Breast epithelium (tissue), 4 donors: ENCODE measurements around the gene IKZF2. TPM values are rescaled to one million over a fixed set of nuclear protein-coding genes. Genes with fewer than 3 reads are reported as not detected.

Experiments
- DNase-seq, 2 donors: peaks; one replicate each; pipeline ENCODE4 v3.0.0-alpha.2; 2019; ENCODE audit warnings: low spot score in 2 of 2
- H3K27ac ChIP-seq, 2 donors: fragments of 200-600 bp; sonication (generic) in 1 of 2; one replicate each; pipeline ENCODE4 v1.5.1; 2016 to 2019; ENCODE audit warnings: mild to moderate bottlenecking in 1 of 2
- H3K27me3 ChIP-seq, 2 donors: fragments of 200-600 bp; sonication (generic) in 1 of 2; one replicate each; pipeline versions ENCODE4 v1.5.1 to v1.6.0; 2017 to 2019; ENCODE audit warnings: control low read depth in 1 of 2, mild to moderate bottlenecking in 1 of 2
- H3K36me3 ChIP-seq: fragments of 200-600 bp; one replicate; pipeline ENCODE4 v1.5.1; 2019
- H3K4me1 ChIP-seq, 2 donors: fragments of 200-600 bp; sonication (generic); one replicate each; pipeline ENCODE4 v1.5.1; 2016 to 2019; ENCODE audit warnings: control low read depth in 1 of 2
- H3K4me3 ChIP-seq, 3 donors: fragments of 200-600 bp; sonication (generic); 1 replicate in 2 of 3; 2 replicates in 1 of 3; pipeline ENCODE4 v1.5.1; 2016 to 2019; ENCODE audit warnings: mild to moderate bottlenecking in 3 of 3, moderate library complexity in 2 of 3
- H3K9me3 ChIP-seq, 2 donors: fragments of 200-600 bp; sonication (generic) in 1 of 2; one replicate each; pipeline ENCODE4 v1.5.1; 2016 to 2019; ENCODE audit warnings: control low read depth in 1 of 2
- POLR2A ChIP-seq: fragments of 450-650 bp; IDR thresholded peaks from one replicate; pipeline ENCODE4 v1.6.1; 2016; ENCODE audit warnings: antibody characterized with exemption, mild to moderate bottlenecking, moderate library complexity
- POLR2AphosphoS5 ChIP-seq, 3 donors: sonication (generic); formaldehyde crosslinking; IDR thresholded peaks; one replicate each; pipeline ENCODE4 v1.6.1; 2017; ENCODE audit warnings: antibody characterized with exemption in 3 of 3
- intact Hi-C: fragments of 100-400 bp; cut with DNase I; formaldehyde crosslinking; loops from one replicate; pipeline ENCODE4 v1.15.1; 2023; ENCODE audit warnings: low total_unique reads
- total RNA-seq, 3 donors: library from RNA; depleted of rRNA; stranded (reverse); fragments of >200 nt; gene quantifications; one replicate each; pipeline ENCODE4 v1.1.0, GENCODE V29; 2016
- TF ChIP-seq, protein P1 (sequence below), 3 donors: fragments of 450-650 bp; IDR thresholded peaks; one replicate each; pipeline ENCODE4 v1.5.1; 2016 to 2017; ENCODE audit warnings: antibody characterized with exemption in 3 of 3, mild to moderate bottlenecking in 3 of 3, moderate library complexity in 3 of 3

IKZF2 gene
- total RNA-seq, 3 donors from 2014 or later: 8.0 to 34.4 (median 22.0) TPM

DNA sequence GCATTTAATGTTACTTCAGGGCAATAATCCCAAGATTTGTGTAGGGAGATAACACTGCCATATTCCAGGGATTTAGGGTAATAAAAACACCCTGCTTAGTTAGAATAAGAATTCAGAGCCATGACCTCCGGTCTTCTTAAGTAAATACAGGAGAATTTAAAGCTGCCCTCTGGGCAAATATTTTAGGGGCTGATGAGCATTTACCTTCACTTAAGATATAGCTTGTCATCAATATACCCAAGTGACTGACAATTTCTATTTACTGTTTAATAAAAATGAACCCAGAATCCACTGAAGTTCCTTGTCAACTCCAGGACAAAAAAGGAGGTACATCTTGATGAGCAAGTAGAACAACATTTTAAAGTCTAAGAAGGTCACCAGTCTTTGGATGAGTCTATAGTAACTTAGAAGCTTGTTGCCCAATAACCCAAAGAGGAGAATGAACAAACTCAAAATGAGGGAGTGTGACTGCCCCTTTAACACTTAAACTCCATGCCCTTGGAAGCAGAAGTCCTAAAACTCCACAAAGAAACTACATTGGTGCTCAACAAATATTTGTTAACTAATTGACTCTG lies 24.3 kb upstream of the IKZF2 start:
- Histone ChIP-seq H3K27ac (no peak overlapping the region), H3K4me1 (no peaks in the 10 kb centered on the region), H3K36me3 (no peaks in the 10 kb centered on the region), H3K4me3 (no peak overlapping the region), H3K27me3 (no peaks in the 10 kb centered on the region), H3K9me3 (no peaks in the 10 kb centered on the region)
- no peak for DNase-seq
- TF ChIP-seq POLR2A: no peak
- TF ChIP-seq, protein P1, sequence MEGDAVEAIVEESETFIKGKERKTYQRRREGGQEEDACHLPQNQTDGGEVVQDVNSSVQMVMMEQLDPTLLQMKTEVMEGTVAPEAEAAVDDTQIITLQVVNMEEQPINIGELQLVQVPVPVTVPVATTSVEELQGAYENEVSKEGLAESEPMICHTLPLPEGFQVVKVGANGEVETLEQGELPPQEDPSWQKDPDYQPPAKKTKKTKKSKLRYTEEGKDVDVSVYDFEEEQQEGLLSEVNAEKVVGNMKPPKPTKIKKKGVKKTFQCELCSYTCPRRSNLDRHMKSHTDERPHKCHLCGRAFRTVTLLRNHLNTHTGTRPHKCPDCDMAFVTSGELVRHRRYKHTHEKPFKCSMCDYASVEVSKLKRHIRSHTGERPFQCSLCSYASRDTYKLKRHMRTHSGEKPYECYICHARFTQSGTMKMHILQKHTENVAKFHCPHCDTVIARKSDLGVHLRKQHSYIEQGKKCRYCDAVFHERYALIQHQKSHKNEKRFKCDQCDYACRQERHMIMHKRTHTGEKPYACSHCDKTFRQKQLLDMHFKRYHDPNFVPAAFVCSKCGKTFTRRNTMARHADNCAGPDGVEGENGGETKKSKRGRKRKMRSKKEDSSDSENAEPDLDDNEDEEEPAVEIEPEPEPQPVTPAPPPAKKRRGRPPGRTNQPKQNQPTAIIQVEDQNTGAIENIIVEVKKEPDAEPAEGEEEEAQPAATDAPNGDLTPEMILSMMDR (IDR thresholded peaks at IDR 0.05): no peak
- no peak for TF ChIP-seq POLR2AphosphoS5 (IDR thresholded peaks at IDR 0.05)
- intact Hi-C loops: no loop called here

DNA sequence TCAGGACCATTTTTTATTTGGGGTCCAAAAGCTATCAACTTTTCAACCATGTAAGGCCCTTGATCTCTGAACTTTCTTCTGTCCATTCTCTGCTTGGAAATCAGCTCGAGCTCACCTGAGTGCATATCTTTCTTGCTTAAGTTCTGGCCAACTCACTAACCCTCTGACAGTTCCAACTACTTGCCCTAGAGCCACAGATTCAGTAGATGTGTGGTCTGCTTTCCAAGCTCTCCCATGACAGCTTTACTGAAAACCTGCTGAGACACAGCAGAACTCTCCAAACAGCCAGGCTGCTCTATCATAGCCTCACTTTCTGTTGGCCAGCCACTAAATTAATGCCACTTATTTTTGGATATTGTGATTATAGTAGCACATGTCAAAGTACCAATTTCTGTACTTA lies 21.2 kb upstream of the IKZF2 start:
- H3K27ac ChIP-seq: no peak overlapping the region
- intact Hi-C loops: no loop called here
- no peak for DNase-seq
- H3K27me3 ChIP-seq: no peaks in the 10 kb centered on the region
- H3K4me1 ChIP-seq: no peaks in the 10 kb centered on the region
- H3K9me3 ChIP-seq: no peaks in the 10 kb centered on the region
- no peak overlapping the region for H3K4me3 ChIP-seq
- no peak for TF ChIP-seq POLR2AphosphoS5 (IDR thresholded peaks at IDR 0.05)
- TF ChIP-seq, protein P1 (IDR thresholded peaks at IDR 0.05): no peak
- no peak for TF ChIP-seq POLR2A
- H3K36me3 ChIP-seq: no peaks in the 10 kb centered on the region

DNA sequence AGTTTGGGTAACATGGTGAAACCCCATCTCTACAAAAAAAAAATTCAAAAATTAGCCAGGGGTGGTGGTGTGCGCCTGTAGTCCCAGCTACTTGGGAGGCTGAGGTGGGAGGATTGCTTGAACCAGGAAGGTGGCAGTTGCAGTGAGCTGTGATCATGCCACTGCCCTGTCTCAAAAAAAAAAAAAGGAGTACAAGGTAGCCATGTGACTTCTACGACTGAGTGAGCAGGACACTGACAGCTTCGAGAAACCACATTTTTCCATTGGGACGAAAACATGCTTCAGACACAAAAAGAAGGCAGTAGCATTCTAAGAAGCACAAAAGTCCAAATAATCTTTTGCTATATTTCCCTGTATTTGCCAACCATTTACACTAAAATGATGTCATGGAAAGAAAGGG lies 19.7 kb upstream of the IKZF2 start:
- Histone ChIP-seq H3K36me3 (no peaks in the 10 kb centered on the region), H3K4me3 (no peak overlapping the region), H3K27ac (no peak overlapping the region), H3K27me3 (no peaks in the 10 kb centered on the region), H3K9me3 (no peaks in the 10 kb centered on the region), H3K4me1 (no peaks in the 10 kb centered on the region)
- DNase-seq: no peak
- intact Hi-C loops: no loop called here
- TF ChIP-seq POLR2AphosphoS5 (IDR thresholded peaks at IDR 0.05): no peak
- TF ChIP-seq, protein P1 (IDR thresholded peaks at IDR 0.05): no peak
- no peak for TF ChIP-seq POLR2A

DNA sequence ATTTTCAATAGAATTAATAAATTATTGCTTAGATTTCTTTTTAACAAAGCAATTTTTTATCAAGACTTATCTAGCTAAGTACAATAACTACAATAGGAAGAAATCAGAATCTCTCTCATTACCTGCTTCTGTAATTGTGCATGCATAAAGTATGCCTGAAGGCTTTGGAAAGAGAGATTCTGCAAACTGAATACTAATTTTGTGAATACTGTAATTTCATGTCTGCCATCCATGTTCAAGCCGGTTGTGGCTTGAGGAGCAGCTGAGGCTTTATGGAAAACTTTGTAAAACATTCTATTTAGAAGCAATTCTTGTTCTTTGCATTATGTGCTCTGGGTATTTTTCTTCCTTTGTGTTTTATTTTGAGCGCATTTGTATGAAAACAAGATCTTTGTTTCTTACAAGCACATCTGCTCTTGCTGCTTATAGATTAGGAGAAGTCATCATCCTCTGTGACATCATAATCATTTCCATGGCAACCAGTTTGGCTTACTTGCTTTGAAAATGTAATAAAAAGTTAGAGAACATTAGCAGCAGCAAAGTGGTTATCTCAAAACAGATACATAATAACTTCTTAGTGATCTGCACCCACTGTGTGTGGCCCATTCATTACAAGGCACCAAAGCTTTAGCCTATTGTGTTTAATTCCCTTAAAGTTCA lies 16.0 kb upstream of the IKZF2 start:
- H3K36me3 ChIP-seq: no peaks in the 10 kb centered on the region
- no peak overlapping the region for H3K27ac ChIP-seq
- H3K4me1 ChIP-seq: no peaks in the 10 kb centered on the region
- no peaks in the 10 kb centered on the region for H3K27me3 ChIP-seq
- H3K4me3 ChIP-seq: no peak overlapping the region
- intact Hi-C loops: no loop called here
- TF ChIP-seq POLR2AphosphoS5 (IDR thresholded peaks at IDR 0.05): no peak
- H3K9me3 ChIP-seq: no peaks in the 10 kb centered on the region
- DNase-seq: no peak

DNA sequence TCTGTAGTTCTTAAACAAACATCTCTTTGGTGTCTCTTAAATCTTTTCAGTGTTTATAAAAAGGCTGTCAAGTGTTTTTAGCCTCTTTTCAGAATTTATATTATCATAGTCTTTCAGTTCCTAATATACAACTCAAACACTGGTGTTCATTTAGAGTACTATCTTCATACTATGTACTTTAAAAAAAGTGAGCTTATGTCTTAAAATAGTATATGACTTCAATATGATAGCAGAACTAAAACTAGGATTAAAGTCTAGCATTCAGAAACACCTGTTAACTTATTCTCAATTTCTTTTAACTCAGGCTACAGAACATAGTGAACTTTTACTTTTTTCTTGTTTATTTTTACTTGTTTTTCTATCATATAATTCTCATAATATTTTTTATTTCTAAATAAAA lies 14.7 kb upstream of the IKZF2 start:
- no peak for TF ChIP-seq POLR2A
- TF ChIP-seq POLR2AphosphoS5 (IDR thresholded peaks at IDR 0.05): no peak
- TF ChIP-seq, protein P1 (IDR thresholded peaks at IDR 0.05): no peak
- no peaks in the 10 kb centered on the region for H3K27me3 ChIP-seq
- DNase-seq: no peak
- intact Hi-C loops: no loop called here
- H3K4me3 ChIP-seq: no peak overlapping the region
- H3K27ac ChIP-seq: no peak overlapping the region
- H3K36me3 ChIP-seq: no peaks in the 10 kb centered on the region
- no peaks in the 10 kb centered on the region for H3K9me3 ChIP-seq
- no peaks in the 10 kb centered on the region for H3K4me1 ChIP-seq
